Measurements from ENCODE around the gene STARD13.

The STARD13 gene

DNA sequence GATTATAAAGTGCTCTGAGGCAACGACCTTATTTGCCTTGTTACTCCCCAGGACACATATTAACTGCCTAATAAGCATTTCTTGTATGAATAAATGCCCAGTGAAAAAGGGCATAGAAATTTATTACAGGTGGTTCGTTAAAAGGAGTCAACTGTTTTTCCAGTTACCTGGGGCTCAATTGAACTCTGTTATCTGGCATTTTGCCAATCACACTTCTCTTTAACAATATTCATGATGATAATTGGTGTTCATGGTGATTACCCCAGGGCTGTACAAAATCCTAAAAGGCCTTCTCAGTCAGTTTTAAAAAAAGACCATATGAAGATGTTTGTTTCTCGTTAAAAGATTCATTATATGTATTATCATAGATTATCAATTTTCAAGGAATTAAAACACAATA is 212.2 kb downstream of the STARD13 start:
- peaks cover 10% of the 10 kb centered on the region; the same call in 1 of the 2 replicates for H3K4me1 ChIP-seq (ENCODE audit: insufficient read depth, low read length)
- no peaks in the 10 kb centered on the region for H3K9me3 ChIP-seq (ENCODE audit: control insufficient read depth, insufficient read depth, low read length)
- H3K9ac ChIP-seq (ENCODE audit: low read depth, low read length), result no peak overlapping the region
- no peaks in the 10 kb centered on the region for H3K36me3 ChIP-seq (ENCODE audit: insufficient read depth, low read length)

DNA sequence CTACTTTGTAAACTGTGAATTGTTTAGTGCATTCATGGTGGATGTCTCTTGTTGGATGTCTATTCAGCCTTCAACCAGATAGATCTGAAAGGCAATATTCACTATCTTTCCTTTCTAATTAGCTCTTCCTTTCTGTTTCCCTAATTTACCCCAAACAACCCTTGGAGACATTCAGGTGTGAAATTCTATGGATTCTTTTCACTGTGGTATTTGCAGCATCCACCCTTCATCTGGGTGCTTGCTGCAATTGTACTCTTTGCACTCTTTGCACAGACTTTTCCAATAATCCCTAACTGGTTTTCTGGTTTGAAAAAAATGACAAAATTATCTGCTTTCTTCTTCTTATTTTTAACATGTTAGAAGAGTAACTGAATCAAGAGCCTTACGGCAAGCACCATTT is 212.8 kb downstream of the STARD13 start:
- H3K36me3 ChIP-seq (ENCODE audit: insufficient read depth, low read length), result no peaks in the 10 kb centered on the region
- no peak overlapping the region for H3K9ac ChIP-seq (ENCODE audit: low read depth, low read length)
- no peaks in the 10 kb centered on the region for H3K9me3 ChIP-seq (ENCODE audit: control insufficient read depth, insufficient read depth, low read length)
- H3K4me1 ChIP-seq (ENCODE audit: insufficient read depth, low read length), result peaks cover 10% of the 10 kb centered on the region; the same call in 1 of the 2 replicates

DNA sequence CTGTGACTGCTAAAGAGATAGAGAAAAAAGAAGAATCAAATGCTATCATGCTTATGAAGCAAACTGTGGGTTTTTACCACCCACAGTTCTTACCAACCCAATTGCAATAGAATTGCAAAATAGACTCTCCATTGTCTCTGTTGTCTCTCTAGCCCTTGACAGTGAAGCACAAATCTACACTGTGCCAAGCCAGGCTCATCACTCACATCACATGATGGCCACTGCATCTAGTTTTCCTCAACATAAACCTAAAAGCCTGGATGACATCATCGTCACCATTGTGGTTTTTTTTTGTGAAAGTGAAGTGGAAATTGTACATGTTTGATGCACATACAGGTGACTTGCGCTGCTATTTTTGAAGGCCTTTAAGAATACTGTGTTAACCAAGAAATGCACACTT is 213.3 kb downstream of the STARD13 start:
- Histone ChIP-seq H3K9me3 (ENCODE audit: control insufficient read depth, insufficient read depth, low read length) (no peaks in the 10 kb centered on the region), H3K4me1 (ENCODE audit: insufficient read depth, low read length) (peaks cover 10% of the 10 kb centered on the region; the same call in 1 of the 2 replicates), H3K36me3 (ENCODE audit: insufficient read depth, low read length) (no peaks in the 10 kb centered on the region), H3K9ac (ENCODE audit: low read depth, low read length) (no peak overlapping the region)

DNA sequence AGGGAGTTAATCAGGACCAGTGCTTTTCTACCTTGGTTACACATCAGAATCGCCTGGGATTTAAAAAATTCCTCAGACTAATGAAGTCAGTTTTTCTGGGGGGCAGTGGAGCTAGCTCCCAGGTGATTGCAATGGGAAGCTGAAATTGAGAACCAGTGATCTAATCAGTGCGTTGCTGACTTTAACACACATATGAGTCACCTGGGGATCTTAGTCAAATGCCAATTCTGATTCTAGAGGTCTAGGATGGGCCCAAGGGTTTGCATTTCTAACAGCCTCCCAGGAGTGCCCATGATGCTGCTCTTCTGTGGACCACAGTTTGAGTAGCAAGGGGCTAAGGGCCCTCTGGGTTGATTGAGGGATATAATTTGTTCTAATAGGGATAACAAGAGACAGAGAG is 214.8 kb downstream of the STARD13 start:
- H3K9ac ChIP-seq (ENCODE audit: low read depth, low read length), result no peak overlapping the region
- H3K9me3 ChIP-seq (ENCODE audit: control insufficient read depth, insufficient read depth, low read length), result no peaks in the 10 kb centered on the region
- no peaks in the 10 kb centered on the region for H3K36me3 ChIP-seq (ENCODE audit: insufficient read depth, low read length)

GRCh38 chr13:33069365-33069764 is 216.2 kb downstream of the STARD13 start:
- H3K4me1 ChIP-seq (ENCODE audit: insufficient read depth, low read length), result peaks cover 10% of the 10 kb centered on the region; the same call in 1 of the 2 replicates
- no peaks in the 10 kb centered on the region for H3K36me3 ChIP-seq (ENCODE audit: insufficient read depth, low read length)
- no peaks in the 10 kb centered on the region for H3K9me3 ChIP-seq (ENCODE audit: control insufficient read depth, insufficient read depth, low read length)
- no peak overlapping the region for H3K9ac ChIP-seq (ENCODE audit: low read depth, low read length)

More for the DNA sequence above, 214.8 kb downstream of the STARD13 start:
- H3K4me1 ChIP-seq (ENCODE audit: insufficient read depth, low read length), result peaks cover 10% of the 10 kb centered on the region; the same call in 1 of the 2 replicates

DNA sequence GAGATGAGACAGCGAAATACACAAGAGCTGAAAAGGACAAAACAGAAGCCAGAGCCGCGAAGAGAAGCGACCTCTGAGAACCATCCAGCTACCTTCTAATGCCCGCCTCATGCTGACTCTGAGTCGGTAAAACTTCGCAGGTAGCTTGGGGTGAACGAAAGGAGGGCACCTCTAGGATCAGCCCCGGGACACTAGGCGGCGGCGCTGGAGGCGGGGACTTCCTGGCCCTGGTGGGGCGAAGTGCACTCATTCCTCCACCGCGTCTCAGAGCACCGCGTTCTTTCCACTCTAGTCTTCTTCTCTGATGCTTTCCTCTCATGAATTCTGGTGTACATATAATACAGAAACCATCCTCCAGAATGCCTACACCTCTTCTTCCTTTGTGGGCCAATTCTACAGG is 219.2 kb downstream of the STARD13 start:
- Histone ChIP-seq H3K9ac (ENCODE audit: low read depth, low read length) (no peak overlapping the region), H3K9me3 (ENCODE audit: control insufficient read depth, insufficient read depth, low read length) (no peaks in the 10 kb centered on the region), H3K36me3 (ENCODE audit: insufficient read depth, low read length) (no peaks in the 10 kb centered on the region), H3K4me1 (ENCODE audit: insufficient read depth, low read length) (0 out of 2 replicates have a peak, but pooled peaks cover 2% of the 10 kb centered on the region)

GRCh38 chr13:33060815-33061214 is 224.7 kb downstream of the STARD13 start:
- H3K9ac ChIP-seq (ENCODE audit: low read depth, low read length), result no peak overlapping the region
- H3K9me3 ChIP-seq (ENCODE audit: control insufficient read depth, insufficient read depth, low read length), result no peaks in the 10 kb centered on the region
- H3K36me3 ChIP-seq (ENCODE audit: insufficient read depth, low read length), result no peaks in the 10 kb centered on the region
- no peaks in the 10 kb centered on the region for H3K4me1 ChIP-seq (ENCODE audit: insufficient read depth, low read length)

- no peaks in the 10 kb centered on the region for H3K36me3 ChIP-seq (ENCODE audit: insufficient read depth, low read length)
- no peak overlapping the region for H3K9ac ChIP-seq (ENCODE audit: low read depth, low read length)
- H3K9me3 ChIP-seq (ENCODE audit: control insufficient read depth, insufficient read depth, low read length), result no peaks in the 10 kb centered on the region
- H3K4me1 ChIP-seq (ENCODE audit: insufficient read depth, low read length), result no peaks in the 10 kb centered on the region
These were observed 226.7 kb downstream of the STARD13 start for GRCh38 chr13:33058776-33059327.

GRCh38 chr13:33057019-33057780 is 228.4 kb downstream of the STARD13 start:
- Histone ChIP-seq H3K9ac (ENCODE audit: low read depth, low read length) (no peak overlapping the region), H3K36me3 (ENCODE audit: insufficient read depth, low read length) (no peaks in the 10 kb centered on the region), H3K4me1 (ENCODE audit: insufficient read depth, low read length) (no peaks in the 10 kb centered on the region), H3K9me3 (ENCODE audit: control insufficient read depth, insufficient read depth, low read length) (no peaks in the 10 kb centered on the region)

- H3K9ac ChIP-seq (ENCODE audit: low read depth, low read length), result no peak overlapping the region
- H3K36me3 ChIP-seq (ENCODE audit: insufficient read depth, low read length), result no peaks in the 10 kb centered on the region
- no peaks in the 10 kb centered on the region for H3K9me3 ChIP-seq (ENCODE audit: control insufficient read depth, insufficient read depth, low read length)
- no peaks in the 10 kb centered on the region for H3K4me1 ChIP-seq (ENCODE audit: insufficient read depth, low read length)
These were observed 232.0 kb downstream of the STARD13 start for GRCh38 chr13:33053397-33054066.

Measured in ES-I3 (cell line).